NCI-H146 treated with DMSO at 0.1 percent for 48 hours (cell line): ENCODE data around the gene EMP2.
"Not testable (repeated sequence)": the region's sequence is repeated elsewhere in the genome, so short reads cannot be mapped to it uniquely, and the experiment has no call there.

ENCODE experiments used
- DNase-seq: peaks from one replicate; lab custom pipeline; 2025; ENCODE audit not compliant: unreplicated experiment; lab: John Stamatoyannopoulos, UW

Gene EMP2

GRCh38 chr16:10522966-10523365, 57.4 kb downstream of the EMP2 start:
- DNase-seq = no peak

DNA sequence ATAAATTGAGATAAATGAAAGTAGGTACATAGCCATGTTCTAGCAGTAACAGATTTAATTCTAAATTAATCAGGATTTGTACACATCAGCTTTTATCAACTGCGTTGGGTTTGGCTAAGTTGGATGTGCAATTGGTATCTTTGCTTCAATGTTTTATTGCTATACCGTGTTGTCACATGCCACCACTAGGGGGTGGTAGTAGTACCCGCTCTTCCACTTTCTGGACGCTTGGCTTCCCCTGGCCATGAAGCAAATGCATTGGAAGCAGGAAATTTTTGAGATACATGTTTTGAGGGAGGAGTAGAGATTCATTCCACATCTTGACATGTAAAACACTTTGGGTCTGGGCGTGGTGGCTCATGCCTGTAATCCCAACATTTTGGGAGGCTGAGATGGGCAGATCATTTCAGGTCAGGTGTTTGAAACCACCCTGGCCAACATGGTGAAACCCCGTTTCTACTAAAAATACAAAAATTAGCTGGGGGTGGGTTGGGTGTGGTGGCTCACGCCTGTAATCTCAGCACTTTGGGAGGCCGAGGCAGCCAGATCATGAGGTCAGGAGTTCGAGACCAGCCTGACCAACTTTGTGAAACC, 58.6 kb downstream of the EMP2 start:
- DNase-seq = no peak

DNA sequence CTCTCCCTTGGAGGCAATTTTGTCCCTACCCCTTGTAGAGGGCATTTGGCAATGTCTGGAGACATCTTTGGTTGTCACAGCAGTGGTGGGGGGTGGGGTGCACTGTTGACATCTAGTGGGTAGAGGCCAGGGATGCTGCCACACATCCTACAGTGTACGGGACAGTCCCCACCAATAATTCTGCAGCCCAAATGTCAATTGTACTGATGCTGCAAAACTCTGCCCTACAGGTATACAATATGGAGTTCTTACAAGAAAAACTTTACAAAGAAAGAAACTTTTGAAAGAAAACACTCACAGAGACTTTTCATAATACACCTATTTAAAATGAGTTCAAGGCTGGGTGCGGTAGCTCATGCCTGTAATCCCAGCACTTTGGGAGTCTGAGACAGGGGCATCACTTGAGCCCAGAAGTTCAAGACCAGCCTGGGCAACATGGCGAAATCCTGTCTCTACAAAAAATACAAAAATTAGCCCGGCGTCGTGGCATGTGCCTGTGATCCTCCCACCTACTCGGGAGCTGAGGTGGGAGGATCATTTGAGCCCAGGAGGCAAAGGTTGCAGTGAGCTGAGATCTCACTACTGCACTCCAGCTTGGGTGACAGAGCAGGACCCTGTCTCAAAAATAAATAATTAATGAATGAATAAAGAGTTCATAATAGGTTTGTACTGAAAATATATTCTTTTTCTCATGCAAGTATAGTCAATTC, 59.4 kb downstream of the EMP2 start:
- DNase-seq = no peak

GRCh38 chr16:10519929-10520868, 60.2 kb downstream of the EMP2 start:
- DNase-seq = no peak

- DNase-seq = no peak
Observed at GRCh38 chr16:10519297-10519696, 61.1 kb downstream of the EMP2 start.

DNA sequence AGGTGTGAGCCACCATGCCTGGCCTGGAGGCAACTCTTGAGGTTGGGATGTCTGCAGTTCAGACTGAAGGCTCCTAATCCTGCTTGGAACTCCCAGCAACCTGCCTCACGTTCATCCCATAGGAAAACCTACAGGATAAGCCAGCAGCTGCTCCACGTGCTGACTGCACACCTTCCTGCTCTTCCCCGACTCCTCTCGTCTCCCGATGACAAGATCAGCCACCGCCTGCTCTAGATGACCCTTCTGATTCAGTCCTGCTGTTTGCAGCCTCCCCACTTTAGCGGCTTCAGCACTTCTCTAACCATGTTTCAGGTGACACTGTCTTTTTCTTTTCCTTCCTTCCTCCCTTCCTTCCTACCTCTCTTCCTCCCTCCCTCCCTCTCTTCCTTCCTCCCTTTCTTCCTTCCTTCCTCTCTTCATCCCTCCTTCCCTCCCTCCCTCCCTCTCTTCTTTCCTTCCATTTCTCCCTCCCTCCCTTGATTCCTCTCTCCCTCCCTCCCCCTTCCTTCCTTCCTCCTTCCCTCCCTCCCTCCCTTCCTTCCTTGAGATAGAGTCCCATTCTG, 61.8 kb downstream of the EMP2 start:
- DNase-seq = no peak

GRCh38 chr16:10517868-10518267, 62.5 kb downstream of the EMP2 start:
- no peak for DNase-seq

DNA sequence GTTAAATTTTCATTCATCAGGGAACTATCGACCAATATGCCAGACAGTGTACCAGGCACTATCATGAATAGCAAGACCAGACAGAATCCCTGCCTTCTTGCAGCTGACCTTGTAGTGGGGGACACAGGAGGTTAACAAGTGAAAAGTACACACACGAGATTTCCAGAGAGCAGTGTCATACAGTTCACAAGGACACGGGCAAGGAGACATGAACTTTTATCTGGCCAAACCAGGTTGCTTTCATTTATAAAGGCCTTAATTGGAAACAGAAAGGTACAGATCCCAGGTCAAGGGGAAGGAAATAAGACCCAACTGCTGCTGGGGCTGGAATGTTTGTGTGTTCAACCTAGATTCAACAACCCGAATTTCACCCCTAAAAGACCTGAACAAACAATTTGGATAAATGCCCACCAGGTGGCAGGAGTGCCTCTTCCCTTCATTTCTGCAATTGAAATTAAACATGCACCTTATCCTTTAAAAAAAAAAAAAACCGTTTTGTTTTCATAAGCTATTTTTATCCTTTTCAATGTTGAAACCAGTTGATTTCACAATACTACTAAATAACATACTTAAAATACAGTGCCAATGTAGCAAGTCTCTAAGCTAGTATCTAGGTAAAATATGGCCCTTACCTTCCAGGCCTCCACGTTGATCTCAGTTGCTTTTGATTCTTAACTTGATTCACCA, 65.9 kb downstream of the EMP2 start:
- DNase-seq = peak; percentile 17

DNA sequence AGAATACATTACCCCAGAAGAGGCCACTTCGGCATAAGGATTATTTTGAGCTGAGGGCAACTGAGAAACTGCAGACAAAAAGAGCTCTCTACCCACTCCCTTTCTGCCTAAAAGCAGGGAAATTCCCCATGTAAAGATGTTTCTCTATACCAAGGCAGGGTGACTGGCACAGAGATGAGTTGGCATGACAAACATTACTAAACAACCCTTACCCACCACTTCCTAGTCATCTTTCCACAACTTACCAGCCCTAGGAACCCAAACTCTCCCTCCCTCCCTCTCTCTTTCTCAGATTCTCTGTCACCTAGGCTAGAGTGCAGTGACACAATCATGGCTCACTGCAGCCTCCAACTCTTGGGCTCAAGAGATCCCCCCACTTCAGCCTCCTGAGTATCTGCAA, 68.6 kb downstream of the EMP2 start:
- DNase-seq = no peak

GRCh38 chr16:10510279-10510678, 70.1 kb downstream of the EMP2 start:
- no peak for DNase-seq

GRCh38 chr16:10509534-10510025, 70.8 kb downstream of the EMP2 start:
- peak; percentile 34 for DNase-seq

- DNase-seq = not testable (repeated sequence)
Observed at GRCh38 chr16:10505286-10505685, 75.1 kb downstream of the EMP2 start.

- DNase-seq = no peak
Observed at GRCh38 chr16:10504404-10504885, 76.0 kb downstream of the EMP2 start.

- no peak for DNase-seq
Observed at GRCh38 chr16:10502776-10503175, 77.6 kb downstream of the EMP2 start.

GRCh38 chr16:10501016-10501607, 79.3 kb downstream of the EMP2 start:
- DNase-seq = no peak

- DNase-seq = no peak
Observed at GRCh38 chr16:10500582-10500981, 79.8 kb downstream of the EMP2 start.

- DNase-seq = no peak
Observed at GRCh38 chr16:10497132-10498101, 83.0 kb downstream of the EMP2 start.

DNA sequence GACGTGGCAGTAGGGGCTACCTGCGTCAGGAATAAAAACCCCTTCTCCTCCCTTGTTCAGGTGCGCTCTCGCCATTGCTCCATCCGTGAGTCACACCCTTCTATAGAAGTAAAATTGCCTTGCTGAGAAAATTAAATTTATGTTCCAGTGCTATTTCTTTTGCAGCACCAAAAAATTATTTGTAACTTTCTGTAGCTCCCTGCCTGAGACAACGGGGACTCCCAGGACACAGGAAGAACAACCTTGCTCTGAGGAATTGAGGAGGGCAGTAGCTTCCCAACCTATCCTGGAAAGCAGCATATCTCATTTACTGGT, 85.4 kb downstream of the EMP2 start:
- DNase-seq = no peak

DNA sequence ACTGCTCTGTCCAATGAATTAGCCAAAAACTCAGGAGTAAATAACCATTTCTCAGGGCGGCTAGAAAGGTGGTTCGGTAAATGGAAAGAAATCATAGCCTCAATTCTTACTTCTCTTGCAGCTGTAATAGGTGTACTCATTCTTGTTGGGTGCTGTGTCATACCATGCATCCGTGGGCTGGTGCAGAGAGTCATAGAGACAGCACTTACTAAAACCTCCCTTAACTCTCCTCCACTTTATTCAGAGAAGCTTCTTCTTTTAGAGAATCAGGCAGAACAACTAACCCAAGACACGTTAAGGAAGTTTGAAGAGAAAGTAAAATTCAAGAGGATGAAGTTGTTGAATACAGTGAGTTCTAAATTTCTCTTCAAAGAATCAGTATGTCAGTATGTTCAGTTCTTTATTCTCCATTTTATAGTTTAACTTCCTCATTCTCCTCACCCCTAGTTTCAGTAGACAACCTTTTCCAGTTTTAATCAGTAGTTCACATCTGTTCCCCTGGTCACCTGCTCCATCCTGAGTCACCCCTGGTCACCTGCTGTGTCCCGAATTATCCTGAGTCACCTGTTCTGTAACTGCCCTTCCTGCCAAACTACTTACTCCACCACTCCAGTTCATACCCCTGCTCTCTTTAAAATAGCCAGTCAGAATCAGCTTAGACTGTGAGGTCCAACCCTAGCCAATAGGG, 85.9 kb downstream of the EMP2 start:
- no peak for DNase-seq
